GM15510 (cell line): Measurements from ENCODE around the gene CTF1.

Experiments used
- POLR2A ChIP-seq: IDR thresholded peaks from 3 replicates; pipeline ENCODE4 v1.6.1; 2011; ENCODE audit warnings: borderline replicate concordance; ENCODE audit not compliant: insufficient read length; ENCODE audit errors: extremely low read depth

CTF1 gene

DNA sequence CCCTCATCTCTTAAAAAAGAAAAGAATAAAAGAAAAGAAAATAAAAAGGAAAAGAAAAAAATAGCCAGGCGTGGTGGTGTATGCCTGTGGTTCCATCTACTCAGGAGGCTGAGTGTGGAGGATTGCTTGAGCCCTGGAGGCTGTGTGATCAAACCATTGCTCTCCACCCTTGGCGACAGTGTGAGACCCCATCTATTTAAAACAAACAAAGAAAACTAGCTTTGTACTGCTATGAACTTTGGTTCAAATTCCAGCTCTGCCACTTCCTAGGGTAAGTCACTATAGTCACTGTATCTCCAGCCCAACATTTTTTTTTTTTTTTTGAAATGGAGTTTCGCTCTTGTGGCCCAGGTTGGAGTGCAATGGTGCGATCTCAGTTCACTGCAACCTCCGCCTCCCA, 4.2 kb downstream of the CTF1 start:
- TF ChIP-seq POLR2A = no peak

DNA sequence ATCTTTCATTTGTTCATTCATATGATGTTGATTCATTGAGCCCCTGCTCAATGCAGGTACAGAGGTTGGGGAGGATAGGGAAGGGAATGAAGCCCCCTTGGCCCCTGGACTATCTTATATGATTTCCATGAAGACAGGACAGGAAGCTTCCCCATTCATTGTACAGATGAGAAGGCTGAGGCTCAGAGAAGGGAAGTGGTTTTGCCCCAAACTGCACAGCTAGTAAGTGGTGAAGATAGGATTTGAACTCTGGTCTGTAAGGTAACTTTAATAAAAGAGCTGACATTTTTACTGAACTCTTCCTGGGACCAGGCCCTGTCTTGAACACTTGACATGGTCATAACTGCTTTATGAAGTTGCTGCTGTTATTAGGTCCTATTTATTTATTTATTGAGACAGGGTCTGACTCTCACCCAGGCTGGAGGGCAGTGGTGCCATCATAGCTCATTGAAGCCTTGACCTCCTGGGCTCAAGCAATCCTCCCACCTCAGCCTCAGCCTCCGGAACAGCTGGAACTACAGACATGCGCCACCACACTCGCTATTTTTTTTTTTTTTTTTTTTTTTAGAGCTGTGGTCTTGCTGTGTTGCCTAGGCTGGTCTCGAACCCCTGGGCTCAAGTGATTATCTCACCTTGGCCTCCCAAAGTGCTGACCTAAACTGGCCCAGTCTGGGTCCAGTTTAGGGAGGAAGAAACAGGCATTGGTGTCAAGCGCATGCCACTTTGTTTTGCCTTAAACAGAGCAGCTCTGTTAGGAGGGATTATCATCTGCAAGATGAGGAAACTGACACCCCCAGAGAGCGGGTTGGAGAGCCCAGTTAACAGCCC, 5.0 kb downstream of the CTF1 start:
- no peak for TF ChIP-seq POLR2A

DNA sequence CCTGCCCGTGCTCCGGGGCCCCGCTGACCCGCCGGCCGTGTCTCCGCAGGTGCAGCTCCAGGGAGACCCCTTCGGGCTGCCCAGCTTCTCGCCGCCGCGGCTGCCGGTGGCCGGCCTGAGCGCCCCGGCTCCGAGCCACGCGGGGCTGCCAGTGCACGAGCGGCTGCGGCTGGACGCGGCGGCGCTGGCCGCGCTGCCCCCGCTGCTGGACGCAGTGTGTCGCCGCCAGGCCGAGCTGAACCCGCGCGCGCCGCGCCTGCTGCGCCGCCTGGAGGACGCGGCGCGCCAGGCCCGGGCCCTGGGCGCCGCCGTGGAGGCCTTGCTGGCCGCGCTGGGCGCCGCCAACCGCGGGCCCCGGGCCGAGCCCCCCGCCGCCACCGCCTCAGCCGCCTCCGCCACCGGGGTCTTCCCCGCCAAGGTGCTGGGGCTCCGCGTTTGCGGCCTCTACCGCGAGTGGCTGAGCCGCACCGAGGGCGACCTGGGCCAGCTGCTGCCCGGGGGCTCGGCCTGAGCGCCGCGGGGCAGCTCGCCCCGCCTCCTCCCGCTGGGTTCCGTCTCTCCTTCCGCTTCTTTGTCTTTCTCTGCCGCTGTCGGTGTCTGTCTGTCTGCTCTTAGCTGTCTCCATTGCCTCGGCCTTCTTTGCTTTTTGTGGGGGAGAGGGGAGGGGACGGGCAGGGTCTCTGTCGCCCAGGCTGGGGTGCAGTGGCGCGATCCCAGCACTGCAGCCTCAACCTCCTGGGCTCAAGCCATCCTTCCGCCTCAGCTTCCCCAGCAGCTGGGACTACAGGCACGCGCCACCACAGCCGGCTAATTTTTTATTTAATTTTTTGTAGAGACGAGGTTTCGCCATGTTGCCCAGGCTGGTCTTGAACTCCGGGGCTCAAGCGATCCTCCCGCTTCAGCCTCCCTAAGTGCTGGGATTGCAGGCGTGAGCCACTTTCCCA, 5.9 kb downstream of the CTF1 start:
- peak; percentile 55 for TF ChIP-seq POLR2A

DNA sequence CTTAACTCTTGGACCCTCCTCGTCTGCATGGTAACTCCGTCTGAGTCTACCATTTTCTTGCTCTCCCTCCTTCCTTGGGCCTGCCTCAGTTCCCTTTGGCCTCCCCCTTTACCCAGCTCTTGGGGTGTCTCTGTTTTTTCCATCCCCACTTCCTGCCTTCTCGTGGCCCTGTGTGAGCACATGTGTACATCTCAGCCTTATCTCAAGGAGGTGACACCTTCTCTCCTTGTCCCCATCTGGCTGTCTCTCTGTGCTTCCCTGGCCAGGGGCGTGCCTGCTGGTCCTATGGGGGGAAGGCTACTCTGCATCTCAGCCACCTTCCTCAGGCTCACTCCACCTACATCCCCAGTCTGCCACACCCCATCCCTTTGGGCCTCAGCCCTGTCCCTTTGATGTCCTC, 6.6 kb downstream of the CTF1 start:
- no peak for TF ChIP-seq POLR2A

DNA sequence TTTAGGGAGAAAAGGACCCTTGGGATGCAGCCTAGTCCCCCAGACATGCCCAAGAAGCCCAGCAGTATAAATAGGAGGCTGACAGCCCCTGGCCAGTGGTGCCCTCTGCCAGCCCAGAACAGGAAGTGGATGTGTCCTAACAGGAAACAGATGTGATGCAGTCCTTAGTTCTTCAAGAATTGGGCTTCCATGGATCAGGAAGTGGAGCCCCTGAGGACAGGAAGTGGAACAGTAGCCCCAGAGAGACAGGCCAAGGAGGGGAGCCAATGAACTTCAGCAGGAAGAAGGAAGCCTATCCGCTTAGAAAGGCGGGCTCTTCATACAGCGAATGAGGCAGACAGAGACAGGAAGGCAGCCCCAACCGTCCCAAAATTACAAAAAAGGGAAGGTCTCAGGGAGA, 7.2 kb downstream of the CTF1 start:
- no peak for TF ChIP-seq POLR2A

DNA sequence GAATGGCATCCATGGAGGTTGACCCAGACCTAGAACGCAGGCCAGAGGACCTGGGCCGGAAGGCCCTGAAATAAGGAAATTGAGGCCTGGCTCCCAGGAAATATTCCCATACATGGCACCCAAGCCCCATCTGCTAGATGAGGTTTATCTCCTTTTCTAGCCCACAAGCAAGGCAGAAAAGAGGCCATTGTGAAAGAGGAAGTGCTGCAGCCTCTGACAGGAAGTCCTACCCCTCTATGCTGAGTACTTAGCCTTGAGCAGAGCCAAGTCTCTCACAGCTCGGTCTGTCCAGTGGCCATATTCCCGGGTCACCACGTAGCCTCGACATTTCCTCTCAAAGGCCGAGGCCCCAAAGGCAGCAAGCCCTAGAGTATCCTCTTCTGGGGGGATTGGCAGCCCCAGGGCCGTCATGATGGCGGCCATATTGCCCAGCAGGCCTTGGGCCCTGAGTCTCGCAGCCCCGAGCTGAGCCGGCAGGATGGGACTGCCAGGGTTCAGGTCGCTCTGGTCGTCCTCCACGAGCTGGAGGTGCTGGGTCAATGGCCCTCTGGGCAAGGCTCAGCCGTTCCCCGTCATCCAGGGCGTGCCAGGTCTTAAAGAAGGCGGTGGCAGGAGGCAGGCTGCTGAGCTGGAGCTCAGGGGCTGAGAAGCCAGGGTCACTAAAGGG, 7.8 kb downstream of the CTF1 start:
- TF ChIP-seq POLR2A = no peak

DNA sequence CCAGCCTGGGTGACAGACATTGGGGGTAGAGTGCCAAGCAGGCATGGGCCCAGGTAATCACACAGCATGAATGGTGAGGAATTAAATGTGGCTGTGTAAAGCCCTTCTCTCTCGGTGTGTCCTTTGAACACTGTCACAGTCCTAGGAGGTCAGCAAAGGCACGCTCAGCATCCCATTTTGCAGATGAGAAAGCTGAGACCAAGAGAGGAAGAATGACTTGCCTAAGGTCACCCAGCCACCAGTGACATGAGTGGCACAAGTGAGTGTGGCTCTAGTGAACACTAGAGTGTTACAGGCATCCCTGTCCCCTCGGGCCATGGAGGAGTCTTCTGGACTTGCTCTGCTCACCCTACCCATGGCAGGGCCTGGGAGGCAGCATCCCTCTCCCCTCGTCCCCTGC, 10.7 kb downstream of the CTF1 start:
- TF ChIP-seq POLR2A = no peak

DNA sequence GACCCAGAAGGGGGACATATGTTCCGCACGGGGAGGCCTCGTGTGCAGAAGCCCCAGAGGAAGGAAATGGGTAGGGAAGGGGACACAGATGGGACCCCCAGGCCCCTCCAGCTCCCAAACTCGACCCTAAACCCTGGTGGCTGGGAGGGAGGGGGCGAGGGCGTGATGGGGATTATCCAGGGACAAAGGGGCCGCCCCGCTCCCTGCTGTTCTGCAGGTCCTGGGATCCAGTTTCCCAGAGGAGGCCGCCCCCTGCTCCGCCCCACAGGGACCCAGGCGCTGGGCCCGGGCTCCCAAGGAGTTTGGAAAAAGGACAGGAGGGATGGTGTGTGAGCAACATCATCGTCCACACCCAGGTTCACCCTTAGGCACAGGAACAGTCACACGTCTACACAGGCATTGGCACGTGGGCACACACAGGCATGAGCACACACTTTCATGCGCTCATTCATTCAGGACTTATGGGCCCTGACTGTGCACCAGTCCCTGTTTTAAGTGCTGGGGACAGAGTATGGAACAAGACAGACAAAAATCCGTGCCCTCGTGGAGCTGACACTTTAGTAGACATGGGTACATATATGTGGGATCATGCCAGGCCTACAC, 14.1 kb downstream of the CTF1 start:
- TF ChIP-seq POLR2A = no peak

DNA sequence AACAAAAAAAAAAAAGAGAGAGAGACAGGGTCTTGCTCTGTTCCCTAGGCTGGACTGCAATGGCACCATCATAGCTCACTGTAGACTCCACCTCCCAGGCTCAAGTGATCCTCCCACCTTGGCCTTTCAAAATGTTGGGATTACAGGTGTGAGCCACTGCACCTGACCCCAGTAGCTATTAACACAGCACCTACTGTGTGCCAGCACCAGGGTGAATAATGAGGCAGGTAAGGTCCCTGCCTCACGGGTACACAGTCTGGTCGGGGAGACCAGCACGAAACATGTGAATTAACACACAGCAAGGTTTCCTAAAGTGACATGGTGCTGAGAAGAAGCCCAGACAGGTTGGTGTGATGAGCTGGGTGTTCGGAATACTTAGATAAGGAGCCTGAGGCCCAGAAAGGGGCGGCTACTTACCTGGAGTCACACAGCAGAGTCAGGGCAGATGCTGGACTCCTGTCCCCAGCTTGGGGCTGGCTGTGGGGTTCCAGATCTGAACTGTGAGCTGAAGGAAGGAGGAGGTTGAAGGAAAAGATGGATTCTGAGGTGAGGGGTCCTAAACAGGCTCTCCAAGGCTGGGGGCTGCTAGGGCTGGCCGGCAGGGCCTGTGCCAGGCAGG, 16.5 kb downstream of the CTF1 start:
- TF ChIP-seq POLR2A = no peak

DNA sequence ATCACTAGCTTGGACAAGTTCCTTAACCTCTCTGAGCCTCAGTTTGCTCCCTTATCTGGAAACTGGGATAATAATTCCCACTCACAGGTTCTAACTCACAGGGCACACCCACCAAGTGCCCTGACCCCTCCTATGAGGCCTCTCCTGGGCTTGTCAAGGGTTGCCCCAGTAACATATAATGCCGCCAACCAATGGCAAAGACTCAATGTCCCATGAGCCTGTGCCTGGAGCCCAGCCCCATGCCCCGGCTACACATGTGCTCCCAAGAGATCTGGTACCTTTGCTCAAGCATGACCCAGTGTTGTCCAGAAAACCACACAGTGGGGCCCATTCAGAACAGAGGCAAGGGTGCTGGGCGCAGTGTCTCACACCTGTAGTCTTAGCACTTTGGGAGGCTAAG, 18.4 kb downstream of the CTF1 start:
- no peak for TF ChIP-seq POLR2A

DNA sequence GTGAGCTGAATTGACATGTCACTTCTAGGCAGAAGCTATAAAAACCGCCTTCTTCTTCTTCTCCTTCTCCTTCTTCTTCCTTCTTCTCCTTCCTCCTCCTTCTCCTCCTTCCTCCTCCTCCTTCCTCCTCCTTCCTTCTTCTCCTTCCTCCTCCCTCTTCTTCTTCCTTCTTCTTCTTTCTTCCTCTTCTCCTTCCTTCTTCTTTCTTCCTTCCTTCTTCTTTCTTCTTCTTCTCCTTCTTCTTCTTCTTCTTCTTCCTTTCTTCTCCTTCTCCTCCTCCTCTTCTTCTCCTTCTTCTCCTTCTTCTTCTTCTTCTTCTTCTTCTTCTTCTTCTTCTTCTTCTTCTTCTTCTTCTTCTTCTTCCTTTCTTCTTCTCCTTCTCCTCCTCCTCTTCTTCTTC, 22.2 kb downstream of the CTF1 start:
- no peak for TF ChIP-seq POLR2A

DNA sequence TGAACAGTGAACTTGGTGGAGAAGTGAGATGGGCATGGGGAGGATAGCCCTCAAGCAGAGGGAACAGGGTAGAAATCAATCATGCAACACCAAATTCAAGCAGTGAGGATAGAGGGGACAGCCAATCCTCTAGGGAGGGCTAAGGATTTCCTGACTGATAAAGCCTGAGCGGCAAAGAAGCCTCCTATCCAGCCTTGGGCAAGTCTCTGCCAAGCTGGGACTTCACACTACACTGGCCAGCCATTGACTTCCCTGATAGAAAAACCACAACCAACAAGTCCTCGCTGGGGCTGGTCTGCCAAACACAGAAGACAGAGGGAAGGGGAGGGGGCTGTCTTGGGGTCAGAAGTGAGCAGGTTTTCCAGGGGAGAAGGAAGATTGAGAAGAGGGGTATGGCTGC, 24.5 kb downstream of the CTF1 start:
- no peak for TF ChIP-seq POLR2A

DNA sequence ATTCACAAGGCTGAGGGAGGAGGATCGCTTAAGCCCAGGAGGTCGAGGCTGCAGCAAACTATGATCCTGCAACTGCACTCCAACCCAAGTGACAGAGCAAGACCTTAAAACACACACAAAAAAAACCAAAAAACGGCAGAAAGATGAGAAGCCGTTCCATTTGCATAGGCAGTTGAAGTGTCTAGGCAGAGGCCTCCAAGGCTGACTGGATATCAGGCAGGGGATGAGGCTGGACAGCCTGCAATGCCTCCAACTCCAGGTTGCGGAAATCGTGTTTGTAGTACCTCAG, 25.0 kb downstream of the CTF1 start:
- no peak for TF ChIP-seq POLR2A

DNA sequence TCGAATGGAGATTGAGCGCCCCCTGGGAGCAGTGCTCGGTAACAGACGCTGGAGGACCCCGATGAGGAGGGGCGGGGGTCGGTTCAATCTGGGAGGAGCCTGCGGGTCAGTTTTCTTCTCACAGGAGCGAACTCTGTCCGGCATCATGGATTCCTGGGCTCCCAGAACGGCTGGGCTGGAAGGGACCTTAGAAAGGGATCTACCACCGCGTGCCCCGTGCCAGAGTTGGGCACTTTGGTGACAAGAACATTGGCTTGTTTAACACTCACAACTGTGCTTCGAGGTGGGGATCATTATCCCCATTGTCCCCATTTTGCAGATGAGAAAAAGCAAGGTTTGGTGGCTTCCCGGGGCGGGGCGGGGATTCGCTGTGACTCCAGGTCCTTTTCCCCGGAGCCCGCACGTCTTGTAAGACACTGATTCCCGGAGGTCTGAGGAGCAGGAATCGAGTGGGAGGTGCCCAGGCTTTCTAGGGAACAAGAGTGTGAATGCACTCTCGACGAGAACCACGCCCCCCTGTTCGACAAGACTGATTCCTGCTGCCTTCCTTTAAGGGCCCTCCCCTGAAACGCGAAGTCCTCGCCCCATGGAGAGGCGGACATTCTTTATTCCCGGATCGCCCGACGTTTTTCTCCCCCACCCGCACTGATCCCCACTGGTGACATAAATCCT, 25.5 kb downstream of the CTF1 start:
- no peak for TF ChIP-seq POLR2A

DNA sequence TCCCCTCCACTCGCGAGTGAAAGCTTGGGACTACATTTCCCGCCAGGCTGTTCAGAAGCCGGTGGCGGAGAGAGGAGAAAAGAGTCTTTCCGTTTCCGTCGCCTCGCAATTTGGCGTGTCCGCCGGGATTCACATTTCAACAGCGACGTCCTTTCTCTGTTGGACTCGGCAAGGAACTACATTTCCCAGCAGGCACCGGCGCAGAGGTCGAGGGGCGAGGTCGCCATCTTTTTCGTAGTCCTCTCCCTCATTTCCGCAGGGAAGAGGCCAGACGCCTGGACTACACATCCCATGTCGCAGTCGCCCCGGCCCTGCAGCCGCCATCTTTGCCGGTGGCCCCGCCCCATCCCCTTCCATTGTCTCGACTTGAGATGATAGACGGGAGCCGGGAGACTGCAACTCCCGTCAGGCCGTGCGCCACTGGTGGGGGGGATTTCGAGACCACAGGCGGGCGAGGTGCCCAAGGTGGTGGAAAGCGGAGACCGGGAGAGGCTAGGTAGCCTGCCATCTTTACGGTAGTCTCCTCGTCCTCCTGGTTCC, 26.1 kb downstream of the CTF1 start:
- TF ChIP-seq POLR2A = no peak
